H1 (cell line): ENCODE results near the gene TSHZ2. TPM values are rescaled to one million over a fixed set of nuclear protein-coding genes. Genes with fewer than 3 reads are reported as not detected.

Experiments
- CTCF ChIA-PET: fragments of 300-600 bp; sonication (Branson Sonifier 250); formaldehyde crosslinking; loops from one replicate; lab custom pipeline; 2021; ENCODE audit not compliant: partially characterized antibody; lab: Charles Lee
- POLR2A ChIA-PET: fragments of 300-600 bp; sonication (Branson Sonifier 250); formaldehyde crosslinking; loops from one replicate; lab custom pipeline; 2021; ENCODE audit warnings: inconsistent platforms; ENCODE audit not compliant: partially characterized antibody; lab: Charles Lee
- DNase-seq, 2 experiments: peaks; one replicate each; pipeline versions ENCODE4 v3.0.0 to v3.0.0-alpha.2; 2010 to 2022; ENCODE audit warnings: low spot score in 2 of 2, low read depth in 1 of 2, mixed read lengths in 1 of 2
- FAIRE-seq: peaks from 2 replicates; lab custom pipeline; 2011; peaks lifted over from hg19 to GRCh38; lab: Jason Lieb, UNC
- H2AFZ ChIP-seq: 2 replicates; pipeline ENCODE4 v1.8.1; 2012; ENCODE audit warnings: low read length, inconsistent platforms
- H2AK5ac ChIP-seq: 2 replicates; pipeline ENCODE4 v1.6.1; 2013; ENCODE audit warnings: low read depth, low read length
- H2BK120ac ChIP-seq: replicated peaks from 2 replicates; pipeline ENCODE3; 2013; ENCODE audit warnings: low read depth, low read length, inconsistent platforms
- H2BK12ac ChIP-seq: 2 replicates; pipeline ENCODE4 v1.6.1; 2013; ENCODE audit warnings: low read depth, low read length
- H2BK15ac ChIP-seq: 2 replicates; pipeline ENCODE4 v1.6.1; 2013; ENCODE audit warnings: low read length
- H2BK20ac ChIP-seq: 2 replicates; pipeline ENCODE4 v1.6.1; 2013; ENCODE audit warnings: low read length
- H2BK5ac ChIP-seq: 2 replicates; pipeline ENCODE4 v1.6.1; 2013; ENCODE audit warnings: low read depth, low read length
- H3K14ac ChIP-seq: 2 replicates; pipeline ENCODE4 v1.6.1; 2013; ENCODE audit warnings: inconsistent platforms; ENCODE audit not compliant: insufficient read length
- H3K18ac ChIP-seq: 2 replicates; pipeline ENCODE4 v1.6.1; 2013; ENCODE audit warnings: low read length; ENCODE audit errors: extremely low read depth
- H3K23ac ChIP-seq: 2 replicates; pipeline ENCODE4 v1.6.1; 2013; ENCODE audit warnings: inconsistent platforms; ENCODE audit not compliant: insufficient read length
- H3K23me2 ChIP-seq: 2 replicates; pipeline ENCODE4 v1.6.1; 2013; ENCODE audit warnings: low read depth, low read length
- H3K27ac ChIP-seq: 2 replicates; pipeline ENCODE4 v1.6.1; 2011; ENCODE audit warnings: low read depth, low read length, inconsistent platforms
- H3K27me3 ChIP-seq, 4 experiments: replicated peaks in 1 of 4; 1 replicate in 1 of 4; 2 replicates in 3 of 4; pipeline versions ENCODE4 v1.6.1 to v1.8.1; 2011 to 2013; ENCODE audit warnings: low read length in 3 of 4, mild to moderate bottlenecking in 3 of 4, inconsistent platforms in 2 of 4, mixed read lengths in 2 of 4, moderate library complexity in 1 of 4; ENCODE audit not compliant: control insufficient read depth in 3 of 4, insufficient read depth in 3 of 4; ENCODE audit errors: extremely low read depth in 1 of 4
- H3K36me3 ChIP-seq, 4 experiments: 2 replicates each; pipeline versions ENCODE4 v1.6.1 to v1.8.1; 2011 to 2013; ENCODE audit warnings: mild to moderate bottlenecking in 4 of 4, low read length in 3 of 4, moderate library complexity in 2 of 4, control low read depth in 1 of 4, inconsistent platforms in 1 of 4; ENCODE audit not compliant: insufficient read depth in 4 of 4, control insufficient read depth in 2 of 4
- H3K4ac ChIP-seq: replicated peaks from 2 replicates; pipeline ENCODE3; 2013; ENCODE audit warnings: low read length, low read depth, mixed read lengths, inconsistent platforms; ENCODE audit not compliant: insufficient read length
- H3K4me1 ChIP-seq, 4 experiments: replicated peaks in 1 of 4; 1 replicate in 1 of 4; 2 replicates in 3 of 4; pipeline versions ENCODE4 v1.6.1 to v1.8.1; 2011 to 2013; ENCODE audit warnings: low read length in 3 of 4, inconsistent platforms in 2 of 4, mixed read lengths in 1 of 4; ENCODE audit not compliant: insufficient read depth in 4 of 4, control insufficient read depth in 3 of 4
- H3K4me2 ChIP-seq, 2 experiments: 2 replicates each; pipeline versions ENCODE4 v1.6.1 to v1.8.1; 2011 to 2013; ENCODE audit warnings: low read depth in 2 of 2, low read length in 2 of 2, control low read depth in 1 of 2, inconsistent platforms in 1 of 2, mild to moderate bottlenecking in 1 of 2; ENCODE audit not compliant: insufficient read depth in 1 of 2
- H3K4me3 ChIP-seq, 4 experiments: fragments of 200-600, 300-600 bp in 1 of 4; sonication (generic), shearing (Covaris generic), sonication (Bioruptor Twin) in 1 of 4; 2 replicates each; pipeline versions ENCODE4 v1.5.1 to v1.8.1; 2011 to 2016; ENCODE audit warnings: low read length in 4 of 4, low read depth in 3 of 4, control low read depth in 2 of 4, inconsistent platforms in 2 of 4, mild to moderate bottlenecking in 2 of 4, mixed read lengths in 1 of 4, moderate library complexity in 1 of 4; ENCODE audit not compliant: insufficient read depth in 2 of 4; ENCODE audit errors: extremely low read depth in 1 of 4
- H3K56ac ChIP-seq: replicated peaks from 2 replicates; pipeline ENCODE3; 2013; ENCODE audit warnings: low read depth, mild to moderate bottlenecking, mixed read lengths, low read length, inconsistent platforms; ENCODE audit not compliant: insufficient read length
- H3K79me1 ChIP-seq: 2 replicates; pipeline ENCODE4 v1.6.1; 2013; ENCODE audit warnings: low read depth, low read length, control low read depth
- H3K79me2 ChIP-seq, 2 experiments: 2 replicates each; pipeline versions ENCODE4 v1.6.1 to v1.8.1; 2012 to 2013; ENCODE audit warnings: low read length in 2 of 2, mild to moderate bottlenecking in 2 of 2, inconsistent platforms in 1 of 2; ENCODE audit not compliant: insufficient read depth in 2 of 2, control insufficient read depth in 1 of 2
- H3K9ac ChIP-seq, 4 experiments: replicated peaks in 1 of 4; 1 replicate in 1 of 4; 2 replicates in 3 of 4; pipeline versions ENCODE4 v1.6.1 to v1.8.1; 2011 to 2013; ENCODE audit warnings: low read depth in 3 of 4, low read length in 3 of 4, control low read depth in 2 of 4, mild to moderate bottlenecking in 2 of 4, moderate library complexity in 2 of 4, inconsistent platforms in 1 of 4; ENCODE audit errors: extremely low read depth in 1 of 4
- H3K9me3 ChIP-seq, 2 experiments: 2 replicates each; pipeline versions ENCODE4 v1.6.1 to v1.8.1; 2012 to 2013; ENCODE audit warnings: mild to moderate bottlenecking in 2 of 2, moderate library complexity in 2 of 2, control low read depth in 1 of 2, inconsistent platforms in 1 of 2, low read depth in 1 of 2, low read length in 1 of 2, mixed read lengths in 1 of 2; ENCODE audit not compliant: insufficient read depth in 2 of 2
- H4K20me1 ChIP-seq, 2 experiments: replicated peaks in 1 of 2; 2 replicates each; pipeline versions ENCODE3 to v1.8.1; 2011 to 2013; ENCODE audit warnings: inconsistent platforms in 2 of 2, low read length in 2 of 2, mild to moderate bottlenecking in 1 of 2; ENCODE audit not compliant: insufficient read depth in 2 of 2, control insufficient read depth in 1 of 2
- H4K5ac ChIP-seq: 2 replicates; pipeline ENCODE4 v1.6.1; 2013; ENCODE audit warnings: low read length, low read depth, mixed read lengths, inconsistent platforms; ENCODE audit not compliant: insufficient read length
- H4K8ac ChIP-seq: 2 replicates; pipeline ENCODE4 v1.8.0; 2013; ENCODE audit warnings: mild to moderate bottlenecking, moderate library complexity, low read length, inconsistent platforms; ENCODE audit not compliant: insufficient read depth; ENCODE audit errors: extremely low read depth
- H4K91ac ChIP-seq: replicated peaks from 2 replicates; pipeline ENCODE3; 2013; ENCODE audit warnings: low read length, mixed read lengths, inconsistent platforms; ENCODE audit not compliant: insufficient read length
- CEBPB ChIP-seq: IDR thresholded peaks from 2 replicates; pipeline ENCODE4 v1.6.1; 2012; ENCODE audit warnings: low read depth, low read length
- KDM4A ChIP-seq: IDR thresholded peaks from one replicate; pipeline ENCODE4 v1.7.1; 2012; ENCODE audit warnings: low read depth, mild to moderate bottlenecking, moderate library complexity, low read length, inconsistent platforms; ENCODE audit not compliant: severe bottlenecking
- RBBP5 ChIP-seq: IDR thresholded peaks from 2 replicates; pipeline ENCODE4 v1.7.1; 2012; ENCODE audit warnings: low read depth, mild to moderate bottlenecking, inconsistent platforms, low read length, moderate library complexity, borderline replicate concordance
- RNF2 ChIP-seq: fragments of 200-900, 300-1000 bp; sonication (generic); IDR thresholded peaks from 2 replicates; pipeline ENCODE4 v1.7.1; 2016; ENCODE audit warnings: borderline replicate concordance, low read depth, mild to moderate bottlenecking, antibody characterized with exemption, low read length; ENCODE audit not compliant: poor library complexity, severe bottlenecking; ENCODE audit errors: missing control alignments
- SIRT6 ChIP-seq: IDR thresholded peaks from one replicate; pipeline ENCODE4 v1.7.1; 2012; ENCODE audit warnings: low read length, inconsistent platforms
- polyA plus RNA-seq, 7 experiments: library from polyadenylated mRNA; depleted of rRNA in 3 of 7; stranded (reverse) in 5 of 7; unstranded in 2 of 7; fragments of >200 nt in 5 of 7; fragments of 200-250 nt in 2 of 7; gene quantifications; 1 replicate in 5 of 7; 2 replicates in 1 of 7; 4 replicates in 1 of 7; pipeline versions ENCODE4 v1.2.1 to v1.2.3, GENCODE V29; 2011 to 2013; ENCODE audit warnings: missing spikeins in 2 of 7, mixed read lengths in 2 of 7
- total RNA-seq: library from RNA; stranded (reverse); fragmentation: NEBNext Ultra II Directional; extraction: Animal tissue kit (Norgen Biotek cat#: 25700); gene quantifications from 2 replicates; pipeline ENCODE4 v1.2.1, GENCODE V29; 2021

Gene TSHZ2
- total and polyA plus RNA-seq, 2 of the 8 experiments (the other 6 are each of a cell fraction or from before 2014, with no cell fraction given), result 0.14 to 0.30 TPM

GRCh38 chr20:53084408-53084997, 112.3 kb downstream of the TSHZ2 start:
- no peak overlapping the region for H3K4me3 ChIP-seq
- H3K9ac ChIP-seq, result no peak overlapping the region
- no peaks in the 10 kb centered on the region for H4K20me1 ChIP-seq
- H2AFZ ChIP-seq, result no peak overlapping the region
- no peak overlapping the region for H3K27ac ChIP-seq
- POLR2A ChIA-PET, result no interaction called here
- no peak overlapping the region for H4K8ac ChIP-seq
- CTCF ChIA-PET, result interaction anchor here (0.9 kb wide), 1 partner anchor 124 kb away, joined by 4 read pairs; no protein-coding TSS in a partner anchor
- H3K79me1 ChIP-seq, result no peaks in the 10 kb centered on the region
- no peaks in the 10 kb centered on the region for H3K23me2 ChIP-seq
- no peak overlapping the region for H2BK20ac ChIP-seq
- no peak overlapping the region for H3K18ac ChIP-seq
- no peak overlapping the region for H2AK5ac ChIP-seq
- H3K4ac ChIP-seq, result no peak overlapping the region
- TF ChIP-seq RBBP5 (no peak), RNF2 (no peak), KDM4A (no peak), SIRT6 (no peak), CEBPB (no peak)
- H3K23ac ChIP-seq, result no peak overlapping the region
- H2BK12ac ChIP-seq, result no peak overlapping the region
- DNase-seq, result no peak
- no peaks in the 10 kb centered on the region for H3K27me3 ChIP-seq
- H2BK15ac ChIP-seq, result no peak overlapping the region
- H3K9me3 ChIP-seq, result no peaks in the 10 kb centered on the region
- H3K4me2 ChIP-seq, result no peak overlapping the region
- FAIRE-seq, result no peak
- H2BK5ac ChIP-seq, result no peak overlapping the region
- H3K36me3 ChIP-seq, result no peaks in the 10 kb centered on the region
- H3K4me1 ChIP-seq, result no peaks in the 10 kb centered on the region; a peak in 1 of 7 replicates
- no peak overlapping the region for H3K14ac ChIP-seq
- H3K79me2 ChIP-seq, result no peaks in the 10 kb centered on the region
- no peak overlapping the region for H4K5ac ChIP-seq
- H2BK120ac ChIP-seq, result no peak overlapping the region
- H4K91ac ChIP-seq, result no peak overlapping the region
- no peak overlapping the region for H3K56ac ChIP-seq
